ENCODE data around the gene GCN1.
"Not testable (repeated sequence)": the region's sequence is repeated elsewhere in the genome, so short reads cannot be mapped to it uniquely, and the experiment has no call there.

GCN1 gene

DNA sequence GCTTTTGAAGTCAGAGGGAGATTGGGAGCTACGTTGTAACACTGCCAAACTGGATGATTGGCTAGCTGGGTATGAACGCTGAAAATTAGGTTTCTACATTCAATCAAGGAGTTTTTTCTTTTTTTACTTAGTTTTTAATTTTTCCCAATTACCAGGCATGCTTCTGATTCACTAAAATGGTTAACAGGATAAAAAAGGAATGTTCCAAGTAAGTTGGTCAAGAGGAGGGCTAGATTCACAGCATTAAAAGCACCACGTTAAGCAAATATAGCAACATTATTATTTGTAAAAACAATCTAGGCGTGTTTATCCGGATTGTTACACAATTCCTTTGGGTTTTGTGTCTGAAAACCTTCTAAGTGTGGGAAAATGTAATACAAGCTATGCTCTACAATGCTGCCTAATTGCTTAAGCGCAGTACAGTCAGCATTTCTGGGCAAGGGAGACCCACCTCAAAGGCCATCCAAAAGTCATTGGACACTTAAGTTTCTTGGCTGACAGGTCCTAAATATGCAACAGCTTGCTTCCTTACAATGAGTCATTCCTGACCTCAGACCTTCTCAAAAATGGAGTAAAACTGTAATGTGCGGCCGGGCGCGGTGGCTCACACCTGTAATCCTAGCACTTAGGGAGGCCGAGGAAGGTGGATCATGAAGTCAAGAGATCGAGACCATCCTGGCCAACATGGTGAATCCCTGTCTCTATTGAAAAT is 5.2 kb upstream of the GCN1 start:
- peak; percentile 73 for DNase-seq (ENCODE audit: low read depth)
- TF ChIP-seq CTCF (IDR thresholded peaks at IDR 0.05; ENCODE audit: insufficient read depth, low read depth, low read length, missing control alignments): no peak
- H3K4me3 ChIP-seq (ENCODE audit: low read length): peak overlapping the region; percentile 100

DNA sequence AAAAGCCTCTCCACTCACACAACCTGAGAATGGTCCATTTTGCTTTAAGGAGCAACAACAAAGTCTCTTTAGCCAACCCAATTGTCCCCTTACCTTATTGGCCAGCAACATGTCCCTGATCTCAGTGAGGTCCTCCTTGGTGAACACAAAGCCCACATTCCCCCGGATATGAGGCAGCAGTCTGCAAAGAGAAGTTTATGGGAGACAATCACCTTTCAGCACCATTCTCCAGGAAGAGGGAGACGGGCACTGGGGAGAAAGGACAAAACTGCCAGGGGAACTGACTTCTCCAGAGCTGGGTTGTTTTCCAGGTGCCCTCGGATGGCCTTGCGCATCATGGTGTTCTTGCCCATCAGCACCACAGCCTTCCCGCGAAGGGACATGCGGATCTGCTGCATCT is 4.5 kb upstream of the GCN1 start:
- TF ChIP-seq CTCF (IDR thresholded peaks at IDR 0.05; ENCODE audit: insufficient read depth, low read depth, low read length, missing control alignments): no peak
- no peak for DNase-seq (ENCODE audit: low read depth)
- H3K4me3 ChIP-seq (ENCODE audit: low read length): peak overlapping the region; percentile 100

- DNase-seq (ENCODE audit: low read depth): no peak
- TF ChIP-seq CTCF (IDR thresholded peaks at IDR 0.05; ENCODE audit: insufficient read depth, low read depth, low read length, missing control alignments): no peak
- H3K4me3 ChIP-seq (ENCODE audit: low read length): no peak overlapping the region
These were observed 3.0 kb upstream of the GCN1 start for GRCh38 chr12:120197542-120197887.

GRCh38 chr12:120196817-120197541 is 2.5 kb upstream of the GCN1 start:
- DNase-seq (ENCODE audit: low read depth); H3K4me3 ChIP-seq (ENCODE audit: low read length): not testable (repeated sequence)

GRCh38 chr12:120196363-120196762 is 1.8 kb upstream of the GCN1 start:
- H3K4me3 ChIP-seq (ENCODE audit: low read length): no peak overlapping the region
- DNase-seq (ENCODE audit: low read depth): no peak
- TF ChIP-seq CTCF (IDR thresholded peaks at IDR 0.05; ENCODE audit: insufficient read depth, low read depth, low read length, missing control alignments): no peak

GRCh38 chr12:120194226-120194533 is 335 bp downstream of the GCN1 start:
- TF ChIP-seq CTCF (IDR thresholded peaks at IDR 0.05; ENCODE audit: insufficient read depth, low read depth, low read length, missing control alignments): no peak
- peak overlapping the region; percentile 79 for H3K4me3 ChIP-seq (ENCODE audit: low read length)
- DNase-seq (ENCODE audit: low read depth): no peak

- peak overlapping the region; percentile 79 for H3K4me3 ChIP-seq (ENCODE audit: low read length)
These were observed 1.2 kb downstream of the GCN1 start for GRCh38 chr12:120193286-120193685.

GRCh38 chr12:120190985-120191480 is 3.5 kb downstream of the GCN1 start:
- DNase-seq (ENCODE audit: low read depth): no peak
- no peak for TF ChIP-seq CTCF (IDR thresholded peaks at IDR 0.05; ENCODE audit: insufficient read depth, low read depth, low read length, missing control alignments)
- no peak overlapping the region for H3K4me3 ChIP-seq (ENCODE audit: low read length)

More at GRCh38 chr12:120193286-120193685, 1.2 kb downstream of the GCN1 start:
- DNase-seq (ENCODE audit: low read depth): not testable (repeated sequence)
